Stimulated activated CD4-positive, alpha-beta T cell treated with anti-CD3 and anti-CD28 coated beads, TNF-alpha, amount 100 ng/mL, for 1 hour (primary cell): ENCODE results near the gene TRPV4.

Experiments
- DNase-seq, 3 donors: peaks; one replicate each; pipeline ENCODE4 v3.0.0-alpha.2; 2020; ENCODE audit warnings: low read depth in 3 of 3, low spot score in 1 of 3

Gene TRPV4

DNA sequence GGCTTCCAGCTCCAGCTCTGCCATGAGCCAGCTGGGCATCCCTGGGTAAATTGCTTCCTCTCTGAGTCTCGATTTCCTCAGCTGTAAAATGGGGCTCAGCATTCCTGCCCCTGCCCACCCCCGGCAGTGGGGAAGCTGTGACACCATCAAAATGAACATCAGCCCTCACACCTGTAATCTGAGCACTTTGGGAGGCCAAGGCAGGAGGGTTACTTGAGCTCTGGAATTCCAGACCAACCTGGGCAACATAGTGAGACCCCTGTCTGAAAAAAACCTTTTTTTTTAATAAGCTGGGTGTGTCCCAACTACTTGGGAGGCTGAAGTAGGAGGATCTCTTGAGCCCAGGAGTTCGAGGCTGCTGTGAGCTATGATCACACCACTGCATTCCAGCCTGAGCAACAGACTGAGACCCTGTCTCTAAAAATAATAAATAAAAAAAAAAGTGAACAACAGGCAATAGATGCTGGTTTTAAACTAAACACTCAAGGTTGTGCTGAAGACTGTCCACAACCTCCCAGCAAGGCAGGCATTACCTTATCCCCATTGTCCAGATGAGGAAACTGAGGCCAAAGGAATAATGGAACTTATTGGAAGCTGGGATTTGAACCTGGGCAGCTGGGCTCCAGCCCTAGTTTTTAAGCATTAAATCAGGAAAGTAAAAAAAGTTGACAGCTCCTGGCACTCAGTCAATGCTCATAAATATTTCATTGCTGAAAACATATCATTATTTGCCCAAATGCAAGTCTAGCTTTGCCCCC is 4.3 kb downstream of the TRPV4 start:
- DNase-seq = no peak

DNA sequence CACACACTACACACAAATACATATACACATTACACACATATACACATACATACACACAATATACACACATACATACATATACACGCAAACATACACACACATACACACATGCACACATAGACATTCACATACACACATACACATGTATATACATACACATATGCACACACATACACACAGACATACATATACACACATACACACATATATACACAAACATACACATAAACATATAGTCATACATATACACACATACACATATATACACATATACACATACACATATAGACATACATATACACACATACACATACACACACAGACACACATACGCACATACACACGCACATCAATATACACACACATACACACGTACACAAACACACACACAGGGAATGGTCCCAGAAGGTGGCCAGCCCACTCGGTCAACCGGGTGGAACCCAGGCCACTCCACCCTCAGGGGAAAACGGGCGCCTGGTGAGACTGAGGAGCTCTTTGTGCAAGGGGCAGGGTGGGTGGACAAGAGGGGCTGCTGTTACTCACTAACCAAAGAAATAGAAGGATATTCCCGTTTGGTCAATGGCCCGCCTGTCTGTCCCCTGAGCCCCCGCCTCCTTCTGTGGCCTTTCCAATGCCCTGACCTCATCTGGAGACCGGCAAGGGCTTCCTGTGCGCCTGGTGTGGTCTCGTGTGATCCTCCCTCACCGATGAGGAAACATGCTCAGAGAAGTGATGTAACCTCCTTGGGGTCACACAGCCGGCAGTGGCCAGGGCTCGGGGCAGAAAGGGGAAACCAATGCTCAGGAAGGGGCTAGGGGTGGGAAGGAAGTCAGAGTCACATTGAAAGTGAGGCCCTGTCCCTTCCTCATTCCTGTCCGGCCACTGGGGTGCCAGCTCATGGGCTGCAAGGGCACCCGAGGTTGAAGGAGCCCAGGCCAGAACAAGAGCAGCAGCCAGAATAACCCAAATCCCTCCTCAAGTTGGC is 5.3 kb downstream of the TRPV4 start:
- DNase-seq = no peak

DNA sequence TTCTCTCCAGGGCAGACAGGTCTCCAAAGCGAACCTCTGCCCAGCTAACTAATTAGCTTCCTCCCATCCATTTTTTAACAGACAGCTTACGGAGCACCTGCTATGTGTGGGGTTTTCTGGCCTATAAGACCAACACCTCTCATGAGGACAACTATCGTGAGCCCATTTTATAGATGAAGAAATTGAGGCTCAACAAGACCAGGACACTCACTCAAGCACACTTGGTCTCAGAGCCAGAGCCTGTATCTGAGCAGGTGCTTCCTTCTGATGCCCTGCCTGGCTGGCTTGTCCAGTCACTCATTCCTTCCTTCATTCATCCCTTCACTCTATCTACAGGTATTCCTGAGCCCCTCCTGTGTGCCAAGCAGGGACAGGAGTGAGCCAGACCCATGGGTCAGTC is 6.1 kb downstream of the TRPV4 start:
- DNase-seq = no peak

DNA sequence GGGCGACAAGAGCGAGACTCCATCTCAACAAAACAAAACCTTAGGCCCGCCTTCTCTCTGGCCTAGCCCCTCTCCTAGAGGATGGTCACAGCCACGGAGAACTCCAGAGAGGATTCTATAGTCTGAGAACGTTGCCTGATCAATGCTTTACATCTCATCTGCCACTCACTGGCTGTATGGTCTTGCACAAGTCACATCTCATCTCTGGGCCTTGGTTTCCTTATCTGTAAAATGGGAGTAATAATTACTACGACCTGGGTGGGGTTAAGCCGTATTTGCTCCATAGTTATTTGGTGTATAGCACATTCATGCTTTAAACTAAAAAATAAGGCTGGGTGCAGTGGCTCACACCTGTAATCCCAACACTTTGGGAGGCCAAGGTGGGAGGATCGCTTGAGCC is 8.5 kb downstream of the TRPV4 start:
- DNase-seq = no peak

DNA sequence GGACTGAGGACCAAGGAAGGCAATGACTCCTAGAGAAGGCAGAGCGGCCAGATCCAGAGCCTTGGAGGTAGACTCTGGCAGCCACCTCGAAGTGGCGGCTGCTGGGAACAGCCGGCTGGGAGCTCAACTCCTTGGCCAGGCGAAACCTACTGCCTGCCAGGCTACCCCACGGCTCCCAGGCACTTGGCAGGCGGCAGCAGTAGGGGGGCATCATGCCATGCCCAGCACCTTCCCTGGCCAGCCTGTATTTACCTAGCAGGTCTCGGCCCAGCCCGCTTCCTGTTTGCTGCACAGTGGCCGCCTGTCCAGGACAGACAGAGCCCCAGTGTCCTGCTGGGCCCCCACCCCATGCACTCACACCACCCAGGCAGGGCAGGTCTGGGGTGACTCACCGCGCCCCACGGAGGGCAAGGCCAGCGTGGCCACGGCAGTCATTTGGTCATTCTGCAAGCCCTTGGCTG is 10.2 kb downstream of the TRPV4 start:
- no peak for DNase-seq

DNA sequence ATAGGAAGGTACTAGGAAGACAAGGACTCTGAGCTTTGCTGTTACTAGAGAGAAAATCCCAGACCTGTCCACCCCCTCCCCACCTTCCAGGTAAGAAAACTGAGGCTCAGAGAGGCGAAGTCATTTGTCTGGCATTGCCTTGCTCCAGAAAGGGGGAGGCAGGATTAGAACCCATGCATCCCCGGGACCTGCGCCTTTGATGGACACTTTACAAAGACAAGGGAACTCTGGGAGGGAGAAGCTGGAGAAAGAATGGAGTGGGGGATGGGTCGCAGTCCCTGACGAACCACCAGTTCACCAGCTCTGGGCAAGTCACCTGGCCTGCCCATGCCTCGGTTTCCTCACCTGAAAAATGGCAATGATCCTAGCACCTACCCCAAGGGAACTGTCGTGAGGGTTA is 10.8 kb downstream of the TRPV4 start:
- DNase-seq = no peak

DNA sequence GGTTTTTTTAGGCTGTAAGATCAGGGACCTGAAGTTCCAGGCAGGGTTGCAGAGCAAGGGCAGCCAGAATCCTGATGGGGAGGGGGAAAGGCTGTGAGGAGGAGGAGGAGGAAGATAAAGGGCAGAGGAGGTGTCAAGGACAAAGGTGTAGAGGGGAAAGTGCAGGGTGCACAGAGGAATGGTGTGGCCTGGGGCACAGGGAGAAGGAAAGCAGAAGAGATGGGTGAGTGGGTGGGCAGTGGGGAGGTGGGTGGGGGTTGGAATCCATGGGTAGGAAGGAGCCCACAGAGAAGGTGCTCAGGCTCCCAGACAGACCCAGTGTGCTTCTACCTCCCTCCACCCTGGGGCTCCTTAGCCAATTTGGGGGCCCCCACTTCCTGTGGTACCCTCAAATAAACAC is 11.2 kb downstream of the TRPV4 start:
- no peak for DNase-seq

DNA sequence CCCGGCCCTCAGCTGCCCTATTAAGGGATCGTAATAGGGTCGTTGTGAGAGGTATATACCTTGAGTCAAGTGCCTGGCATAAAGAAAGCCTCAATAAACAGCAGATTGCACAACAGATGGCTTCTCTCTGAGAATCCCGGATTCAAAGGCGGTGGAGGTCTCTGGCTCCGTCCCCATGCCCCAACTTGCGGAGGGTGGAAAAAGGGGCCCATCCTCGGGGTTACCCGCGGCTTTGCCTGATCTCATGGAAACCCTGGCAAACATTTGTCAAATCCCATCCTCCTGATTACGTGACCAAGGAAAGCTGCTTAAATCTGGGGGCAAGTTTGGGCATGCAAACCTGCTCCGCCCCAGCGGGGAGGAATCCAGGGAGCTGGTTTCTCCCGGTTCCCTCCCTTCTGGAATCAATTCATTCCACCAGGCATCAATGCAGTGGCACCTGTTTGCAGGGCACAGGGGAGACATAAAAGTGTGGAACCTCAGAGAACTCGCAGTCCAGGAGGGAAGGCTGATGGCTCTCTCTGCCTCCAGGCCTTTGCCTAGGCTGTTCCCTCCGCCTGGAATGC is 12.3 kb downstream of the TRPV4 start:
- DNase-seq = no peak

DNA sequence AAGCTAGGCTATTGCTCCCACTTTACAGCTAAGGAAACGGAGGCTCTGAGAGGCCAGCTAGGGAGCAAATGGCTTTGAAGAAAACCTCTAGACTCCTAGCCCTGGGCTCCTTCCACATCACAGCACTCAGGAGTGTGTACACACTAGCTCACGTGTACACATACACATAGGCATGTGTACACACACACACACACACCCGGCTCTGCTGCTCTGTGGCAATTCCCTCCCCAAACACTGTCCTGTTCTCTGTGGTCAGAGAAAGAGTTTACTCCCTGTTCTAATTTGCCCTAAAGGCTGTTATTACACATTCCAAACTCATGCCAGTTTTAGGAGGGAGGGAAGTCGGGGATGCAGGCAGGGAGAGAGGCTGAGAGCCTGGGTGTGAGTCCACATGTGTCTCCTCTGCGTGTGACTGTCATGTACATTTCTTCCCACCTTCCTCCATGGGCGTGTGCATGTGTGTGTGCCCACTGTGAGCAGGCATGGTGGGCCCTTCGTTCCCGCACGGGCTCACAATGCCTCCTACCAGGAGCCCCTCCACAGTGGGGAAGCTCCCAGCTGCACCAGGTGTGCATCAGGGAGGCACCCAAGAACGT is 14.2 kb downstream of the TRPV4 start:
- no peak for DNase-seq

DNA sequence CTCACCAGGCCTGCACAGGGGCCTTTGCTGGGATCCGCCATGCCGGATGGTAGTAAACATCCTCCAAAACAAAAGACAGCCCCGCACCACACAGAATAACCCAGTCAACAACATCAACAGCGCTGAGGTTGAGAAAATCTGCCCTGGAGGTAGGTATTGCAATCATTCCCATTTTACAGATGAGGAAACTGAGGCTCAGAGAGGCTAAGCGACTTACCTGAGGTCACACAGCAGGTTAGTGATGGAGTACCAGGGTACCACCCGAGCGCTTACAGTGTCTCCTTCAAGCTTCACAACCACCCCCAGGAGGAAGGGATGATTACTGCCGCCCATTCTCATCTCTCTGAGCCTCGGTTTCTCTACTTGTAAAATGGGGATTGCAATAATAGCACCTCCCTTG is 14.9 kb downstream of the TRPV4 start:
- no peak for DNase-seq

DNA sequence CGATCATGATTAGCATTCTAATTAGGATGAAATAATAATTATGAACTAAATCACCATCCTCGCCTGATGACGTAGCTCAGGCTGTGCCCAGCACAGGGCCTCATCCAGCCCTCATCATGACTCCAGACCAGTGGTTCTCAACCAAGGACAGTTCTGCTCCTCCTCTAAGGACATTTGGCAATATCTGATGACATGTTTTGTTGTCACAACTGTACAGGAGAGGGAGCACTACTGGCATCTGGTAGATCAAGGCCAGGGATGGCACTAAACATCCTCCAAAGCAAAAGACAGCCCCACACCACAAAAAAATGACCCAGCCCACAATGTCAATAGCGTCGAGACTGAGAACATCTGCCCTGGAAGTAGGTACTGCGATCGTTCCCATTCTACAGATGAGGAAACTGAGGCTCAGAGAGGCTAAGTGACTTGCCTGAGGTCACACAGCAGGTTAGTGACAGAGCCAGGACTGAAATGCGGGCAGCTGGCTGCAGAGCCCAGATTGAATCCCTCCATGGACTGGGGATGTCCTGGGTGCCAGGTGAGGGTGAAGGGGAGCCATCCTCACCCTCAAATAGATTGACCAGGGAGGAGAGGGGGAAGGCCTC is 15.5 kb downstream of the TRPV4 start:
- DNase-seq = no peak

DNA sequence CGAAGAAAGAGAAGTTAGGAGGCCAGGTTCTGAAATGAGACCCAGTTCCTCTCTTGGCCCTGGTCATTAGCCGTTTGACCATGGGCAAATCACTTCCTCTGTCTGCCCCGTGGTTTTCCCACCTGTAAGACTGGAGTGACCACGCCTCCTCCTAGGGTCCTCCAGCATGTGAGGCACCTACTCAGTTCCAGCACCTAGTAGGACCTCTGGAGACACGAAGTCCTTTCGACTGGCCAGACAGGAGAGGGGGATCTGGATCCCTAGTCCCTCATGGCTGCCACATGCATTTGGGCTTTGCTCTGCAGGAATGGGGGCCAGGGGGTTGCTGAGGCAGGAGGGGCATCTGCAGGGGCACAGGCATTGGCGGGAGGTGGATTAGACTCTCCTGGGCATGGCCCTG is 16.3 kb downstream of the TRPV4 start:
- DNase-seq = no peak

DNA sequence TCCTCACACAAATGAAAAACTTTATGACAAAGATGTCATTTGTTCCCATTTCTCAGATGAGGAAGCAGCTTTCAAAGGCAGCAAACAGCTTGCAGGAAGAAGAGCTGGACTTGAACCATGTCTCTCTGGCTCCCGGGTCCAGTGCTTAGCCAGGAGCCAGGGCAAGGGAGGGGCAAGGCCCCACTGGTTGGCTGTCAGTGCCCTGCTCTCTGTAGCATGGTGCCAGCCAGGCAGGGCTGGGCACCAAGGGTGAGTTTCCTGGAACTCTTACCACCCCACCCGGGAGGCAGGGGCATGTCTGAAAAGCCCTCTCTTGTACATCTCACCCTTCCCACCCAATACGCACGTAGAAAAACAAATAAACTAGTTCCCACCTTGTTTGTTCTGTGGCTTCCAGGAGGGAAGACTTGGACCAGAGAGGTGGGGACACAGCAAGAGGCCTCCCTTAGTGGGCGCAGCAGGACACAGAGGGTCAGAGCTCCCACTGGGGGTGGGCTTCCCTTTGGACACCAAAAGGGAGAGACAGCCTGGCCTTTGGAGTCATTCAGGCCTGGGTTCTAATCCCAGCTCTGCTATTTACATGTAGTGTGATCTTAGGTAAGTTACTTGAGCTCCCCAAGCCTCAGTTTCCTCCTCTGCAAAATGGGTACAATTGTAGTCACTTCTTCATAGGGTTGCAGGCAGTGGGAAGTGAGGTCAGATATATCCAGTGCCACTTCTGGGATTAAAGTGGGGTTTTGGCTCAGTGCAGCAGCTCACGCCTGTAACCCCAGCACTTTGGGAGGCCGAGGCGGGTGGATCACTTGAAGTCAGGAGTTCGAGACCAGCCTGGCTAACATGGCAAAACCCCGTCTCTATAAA is 17.2 kb downstream of the TRPV4 start:
- DNase-seq = no peak

DNA sequence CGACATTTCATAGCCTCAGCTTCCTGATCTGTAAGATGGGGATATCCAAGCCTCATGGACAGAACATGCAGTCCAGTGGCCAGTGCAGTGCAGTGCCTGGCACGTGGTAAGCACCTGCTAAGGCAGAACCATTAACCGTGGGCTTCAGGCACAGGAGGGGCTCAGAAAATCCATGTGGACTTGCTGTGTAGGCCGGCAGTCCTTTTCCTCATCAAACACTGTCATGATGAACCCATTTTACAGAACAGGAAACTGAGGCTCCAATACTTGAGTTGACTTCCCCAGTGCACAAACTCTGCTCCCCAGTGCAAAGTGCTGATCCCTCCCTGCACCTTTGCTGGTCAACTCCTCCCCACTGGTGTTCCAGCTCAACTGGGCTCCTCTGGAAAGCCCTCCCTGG is 18.0 kb downstream of the TRPV4 start:
- DNase-seq = no peak

DNA sequence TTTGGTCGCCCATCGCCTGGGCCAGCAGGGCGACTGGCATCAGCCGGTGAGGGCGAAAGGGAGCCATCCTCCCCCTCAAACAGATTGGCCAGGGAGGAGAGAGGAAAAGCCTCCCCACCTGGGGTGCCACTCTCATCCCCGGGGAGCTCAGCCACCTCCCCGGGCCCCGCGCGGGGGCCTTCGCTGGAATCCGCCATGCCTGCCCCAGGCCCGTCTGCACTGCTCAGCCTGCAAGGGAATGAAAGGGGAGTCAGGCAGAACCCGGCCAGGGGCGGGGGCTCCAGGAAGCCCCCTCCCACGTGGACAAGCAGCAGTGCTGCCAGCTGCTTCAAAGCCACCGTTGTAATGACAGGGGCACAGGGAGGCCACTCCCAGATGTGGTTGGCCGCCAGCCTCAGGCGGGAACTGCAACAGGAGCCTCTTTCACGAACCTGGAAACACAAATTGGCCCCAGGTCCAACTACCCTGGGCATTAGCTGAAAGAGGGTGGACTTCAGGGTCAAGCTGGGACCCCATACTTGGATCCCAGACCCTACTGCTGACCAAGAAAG is 18.5 kb downstream of the TRPV4 start:
- DNase-seq = no peak

DNA sequence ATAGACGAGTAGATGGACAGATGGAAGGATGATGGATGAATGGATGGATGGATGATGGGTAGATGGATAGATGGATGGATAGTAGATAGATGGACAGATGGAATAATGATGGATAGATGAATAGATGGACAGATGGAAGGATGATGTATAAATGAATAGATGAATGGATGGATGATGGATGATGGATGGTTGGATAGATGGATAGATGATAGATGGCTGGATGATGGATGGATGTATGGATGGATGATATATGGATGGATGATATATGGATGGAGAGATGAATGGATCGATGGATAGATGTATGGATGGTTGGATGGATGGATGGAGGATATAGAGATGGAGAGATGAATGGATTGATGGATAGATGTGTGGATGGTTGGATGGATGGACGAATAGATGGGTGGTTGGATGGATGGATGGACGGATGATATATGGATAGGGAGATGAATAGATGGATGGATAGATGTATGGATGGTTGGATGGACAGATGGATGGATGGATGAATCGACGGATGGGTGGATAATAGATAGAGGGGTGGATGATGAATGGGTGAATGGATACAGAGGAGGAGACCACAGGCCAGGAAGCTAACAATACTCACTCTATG is 19.3 kb downstream of the TRPV4 start:
- DNase-seq = no peak

DNA sequence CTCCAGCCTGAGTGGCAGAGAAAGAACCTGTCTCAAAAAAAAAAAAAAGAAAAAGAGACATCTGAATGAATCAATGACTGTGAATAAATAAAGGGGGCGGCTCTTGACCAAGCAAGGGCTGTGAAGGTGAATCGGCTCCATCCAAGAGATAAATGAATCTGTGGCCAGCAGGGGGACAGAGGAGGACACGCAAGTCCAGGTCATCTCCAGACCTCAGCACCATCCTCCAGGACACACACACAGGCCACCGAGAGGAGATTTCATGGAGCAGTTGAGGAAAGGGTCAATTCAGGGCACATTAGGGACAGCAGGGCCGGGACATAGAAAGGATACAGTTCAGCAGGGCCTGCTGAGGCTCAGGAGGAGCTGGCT is 21.6 kb downstream of the TRPV4 start:
- DNase-seq = no peak

DNA sequence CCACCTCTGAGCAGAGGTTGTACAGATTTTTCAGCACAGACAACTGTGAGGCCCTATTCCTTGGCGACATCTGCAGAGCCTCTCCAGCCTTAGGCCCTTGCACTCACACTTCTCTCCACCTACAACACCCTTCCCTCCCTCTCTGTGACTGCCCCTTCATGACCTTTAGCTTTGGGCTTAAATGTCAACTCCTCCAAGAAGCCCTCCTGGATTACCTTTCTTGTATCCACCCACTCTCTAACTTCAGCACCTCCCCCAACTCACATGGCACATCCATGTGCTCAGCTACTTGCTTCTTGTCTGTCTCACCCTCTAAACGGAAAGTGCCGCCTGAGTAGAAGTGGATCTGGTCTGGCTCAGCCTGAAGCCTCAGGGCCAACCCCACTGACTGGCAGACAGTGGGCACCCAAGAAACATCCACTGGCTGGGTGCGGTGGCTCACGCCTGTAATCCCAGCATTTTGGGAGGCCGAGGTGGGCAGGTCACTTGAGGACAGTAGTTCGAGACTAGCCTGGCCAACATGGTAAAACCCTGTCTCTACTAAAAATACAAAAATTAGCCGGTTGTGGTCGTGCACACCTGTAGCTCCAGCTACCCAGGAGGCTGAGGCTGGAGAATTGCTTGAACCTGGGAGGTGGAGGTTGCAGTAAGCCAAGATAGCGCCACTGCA is 22.1 kb downstream of the TRPV4 start:
- no peak for DNase-seq
